Esophagus squamous epithelium (tissue), 5 donors: ENCODE measurements around the gene FN3K. TPM values are rescaled to one million over a fixed set of nuclear protein-coding genes. Genes with fewer than 3 reads are reported as not detected.

ENCODE experiments used
- DNase-seq: peaks from one replicate; lab custom pipeline; 2025; lab: John Stamatoyannopoulos, UW
- H3K27ac ChIP-seq, 4 donors: fragments of 200-600 bp; sonication (generic); one replicate each; pipeline ENCODE4 v1.5.1; 2016 to 2019; ENCODE audit warnings: mild to moderate bottlenecking in 1 of 4
- H3K27me3 ChIP-seq, 4 donors: fragments of 200-600 bp; sonication (generic); 1 replicate in 3 of 4; 2 replicates in 1 of 4; pipeline versions ENCODE4 v1.5.1 to v1.6.0; 2017 to 2021; ENCODE audit warnings: antibody characterized with exemption in 1 of 4
- H3K36me3 ChIP-seq, 3 donors: fragments of 200-600 bp; sonication (generic); one replicate each; pipeline ENCODE4 v1.5.1; 2016 to 2019
- H3K4me1 ChIP-seq, 3 donors: fragments of 200-600 bp; sonication (generic); one replicate each; pipeline ENCODE4 v1.5.1; 2017 to 2019
- H3K4me3 ChIP-seq, 4 donors: fragments of 200-600 bp; sonication (generic); 1 replicate in 3 of 4; 2 replicates in 1 of 4; pipeline ENCODE4 v1.5.1; 2016 to 2019; ENCODE audit warnings: mild to moderate bottlenecking in 2 of 4, moderate library complexity in 1 of 4
- H3K9me3 ChIP-seq, 3 donors: fragments of 200-600 bp; sonication (generic); one replicate each; pipeline ENCODE4 v1.5.1; 2016 to 2019
- CTCF ChIP-seq, 6 experiments: fragments of 450-650 bp in 4 of 6; fragments of 200-600 bp in 2 of 6; sonication (generic) in 2 of 6; IDR thresholded peaks; one replicate each; pipeline ENCODE4 v1.5.1; 2016 to 2019; ENCODE audit warnings: antibody characterized with exemption in 6 of 6, mild to moderate bottlenecking in 4 of 6, moderate library complexity in 4 of 6
- POLR2A ChIP-seq, 4 donors: fragments of 450-650 bp; IDR thresholded peaks; one replicate each; pipeline ENCODE4 v1.6.1; 2017; ENCODE audit warnings: antibody characterized with exemption in 4 of 4, mild to moderate bottlenecking in 4 of 4, moderate library complexity in 3 of 4
- WGBS, 2 donors: methylation state at CpG; one replicate each; pipeline ENCODE4 v1.1.5; 2018; 5-methylcytosine and 5-hydroxymethylcytosine counted together
- intact Hi-C: fragments of 100-400 bp; cut with DNase I; formaldehyde crosslinking; loops from one replicate; pipeline ENCODE4 v1.15.0; 2022
- total RNA-seq, 4 donors: library from RNA; depleted of rRNA; stranded (reverse); fragments of >200 nt; gene quantifications; one replicate each; pipeline ENCODE4 v1.1.0, GENCODE V29; 2016
- donor health status: DM: yes; HTN: yes; CAD: no.

The FN3K gene
- total RNA-seq, 4 donors from 2014 or later: 0.44 to 10.2 (median 2.3) TPM; not detected in 1

- no peak overlapping the region for H3K27ac ChIP-seq
- DNase-seq: no peak
- 92 to 95% methylated on average over 3 to 4 of the region's 8 CpGs for WGBS, 2 donors
Measured at GRCh38 chr17:82689077-82689476, 46.3 kb upstream of the FN3K start.

GRCh38 chr17:82690786-82691489 is 44.5 kb upstream of the FN3K start:
- 77 to 83% methylated on average over 14 to 16 of the region's 18 CpGs for WGBS, 2 donors
- H3K27me3 ChIP-seq: no peaks in the 10 kb centered on the region
- no peak overlapping the region for H3K4me3 ChIP-seq
- H3K4me1 ChIP-seq: no peaks in the 10 kb centered on the region
- no peak overlapping the region for H3K27ac ChIP-seq
- intact Hi-C loops: no loop called here
- H3K9me3 ChIP-seq: peaks cover 0 to 13% (median 8%) of the 10 kb centered on the region in 3 donors
- no peak for DNase-seq
- TF ChIP-seq POLR2A (IDR thresholded peaks at IDR 0.05): no peak
- TF ChIP-seq CTCF (IDR thresholded peaks at IDR 0.05): no peak
- peaks cover 0 to 29% (median 0%) of the 10 kb centered on the region in 3 donors for H3K36me3 ChIP-seq

More at GRCh38 chr17:82689077-82689476, 46.3 kb upstream of the FN3K start:
- Histone ChIP-seq H3K36me3 (peaks cover 0 to 24% (median 0%) of the 10 kb centered on the region in 3 donors), H3K27me3 (no peaks in the 10 kb centered on the region), H3K4me3 (no peak overlapping the region), H3K9me3 (peaks cover 0 to 1% (median 0%) of the 10 kb centered on the region in 3 donors), H3K4me1 (no peaks in the 10 kb centered on the region)
- no peak for TF ChIP-seq CTCF (IDR thresholded peaks at IDR 0.05)
- TF ChIP-seq POLR2A (IDR thresholded peaks at IDR 0.05): no peak
- intact Hi-C loops: no loop called here

GRCh38 chr17:82691714-82692113 is 43.7 kb upstream of the FN3K start:
- 85 to 91% methylated on average over 7 to 12 of the region's 17 CpGs for WGBS, 2 donors
- no peak for TF ChIP-seq CTCF (IDR thresholded peaks at IDR 0.05)
- Histone ChIP-seq H3K36me3 (peaks cover 0 to 29% (median 0%) of the 10 kb centered on the region in 3 donors), H3K9me3 (peaks cover 0 to 13% (median 8%) of the 10 kb centered on the region in 3 donors), H3K4me1 (peaks cover 0 to 2% (median 0%) of the 10 kb centered on the region in 3 donors), H3K4me3 (no peak overlapping the region), H3K27ac (no peak overlapping the region), H3K27me3 (no peaks in the 10 kb centered on the region)
- DNase-seq: no peak
- intact Hi-C loops: no loop called here

GRCh38 chr17:82692268-82692667 is 43.1 kb upstream of the FN3K start:
- Histone ChIP-seq H3K36me3 (peaks cover 0 to 29% (median 0%) of the 10 kb centered on the region in 3 donors), H3K4me3 (no peak overlapping the region), H3K27ac (no peak overlapping the region), H3K27me3 (no peaks in the 10 kb centered on the region), H3K9me3 (peaks cover 0 to 13% (median 8%) of the 10 kb centered on the region in 3 donors), H3K4me1 (peaks cover 5 to 7% (median 5%) of the 10 kb centered on the region in 3 donors)
- DNase-seq: no peak
- intact Hi-C loops: no loop called here
- WGBS, 2 donors: 90 to 100% methylated on average over 2 to 5 of the region's 16 CpGs
- TF ChIP-seq POLR2A (IDR thresholded peaks at IDR 0.05) (no peak), CTCF (IDR thresholded peaks at IDR 0.05) (no peak)

GRCh38 chr17:82693168-82693867 is 42.1 kb upstream of the FN3K start:
- Histone ChIP-seq H3K36me3 (peaks cover 0 to 29% (median 0%) of the 10 kb centered on the region in 3 donors), H3K27ac (no peak overlapping the region), H3K4me1 (peaks cover 9 to 16% (median 13%) of the 10 kb centered on the region in 3 donors), H3K4me3 (no peak overlapping the region), H3K27me3 (no peaks in the 10 kb centered on the region), H3K9me3 (peaks cover 0 to 13% (median 8%) of the 10 kb centered on the region in 3 donors)
- intact Hi-C loops: no loop called here
- DNase-seq: no peak
- 88 to 96% methylated on average over 17 to 20 of the region's 22 CpGs for WGBS, 2 donors
- no peak for TF ChIP-seq CTCF (IDR thresholded peaks at IDR 0.05)
